ENCODE measurements around the gene MAST3.
"Not testable (repeated sequence)": the region's sequence is repeated elsewhere in the genome, so short reads cannot be mapped to it uniquely, and the experiment has no call there.

MAST3 gene

GRCh38 chr19:18086590-18087138 lies 10.9 kb upstream of the MAST3 start, which contains the start of gene IL12RB1:
TSS of gene IL12RB1 (minus strand) at chr19:18086934. CDS start at chr19:18086823, 111 bp downstream.
- DNase-seq (ENCODE audit: low read depth in 1 of 2, low spot score in 1 of 2) = peak in 1 of 2 donors; percentile 47

GRCh38 chr19:18089096-18089541 lies 8.5 kb upstream of the MAST3 start:
- DNase-seq (ENCODE audit: low read depth in 1 of 2, low spot score in 1 of 2) = peak in 1 of 2 donors; percentile 56

GRCh38 chr19:18089726-18090125 lies 7.9 kb upstream of the MAST3 start:
- no peak for DNase-seq (ENCODE audit: low read depth in 1 of 2, low spot score in 1 of 2)

GRCh38 chr19:18090545-18091216 lies 6.9 kb upstream of the MAST3 start:
- DNase-seq (ENCODE audit: low read depth in 1 of 2, low spot score in 1 of 2) = no peak

GRCh38 chr19:18091217-18091608 lies 6.4 kb upstream of the MAST3 start:
- DNase-seq (ENCODE audit: low read depth in 1 of 2, low spot score in 1 of 2) = peak; percentile 60 to 80

GRCh38 chr19:18093439-18094161 lies 4.0 kb upstream of the MAST3 start:
- no peak for DNase-seq (ENCODE audit: low read depth in 1 of 2, low spot score in 1 of 2)

GRCh38 chr19:18096258-18096657 lies 1.3 kb upstream of the MAST3 start:
- no peak for DNase-seq (ENCODE audit: low read depth in 1 of 2, low spot score in 1 of 2)

- no peak for DNase-seq (ENCODE audit: low read depth in 1 of 2, low spot score in 1 of 2)
Observed at GRCh38 chr19:18097993-18098890, 664 bp downstream of the MAST3 start.

GRCh38 chr19:18098891-18099622 lies 1.5 kb downstream of the MAST3 start:
- no peak for DNase-seq (ENCODE audit: low read depth in 1 of 2, low spot score in 1 of 2)

GRCh38 chr19:18099623-18099995 lies 2.0 kb downstream of the MAST3 start:
- no peak for DNase-seq (ENCODE audit: low read depth in 1 of 2, low spot score in 1 of 2)

GRCh38 chr19:18100710-18101109 lies 3.1 kb downstream of the MAST3 start:
- DNase-seq (ENCODE audit: low read depth in 1 of 2, low spot score in 1 of 2) = no peak

- DNase-seq (ENCODE audit: low read depth in 1 of 2, low spot score in 1 of 2) = no peak
Observed at GRCh38 chr19:18101268-18101667, 3.7 kb downstream of the MAST3 start.

- no peak for DNase-seq (ENCODE audit: low read depth in 1 of 2, low spot score in 1 of 2)
Observed at GRCh38 chr19:18102916-18103542, 5.5 kb downstream of the MAST3 start.

GRCh38 chr19:18104793-18105131 lies 7.2 kb downstream of the MAST3 start:
- no peak for DNase-seq (ENCODE audit: low read depth in 1 of 2, low spot score in 1 of 2)

GRCh38 chr19:18105259-18105658 lies 7.7 kb downstream of the MAST3 start:
- DNase-seq (ENCODE audit: low read depth in 1 of 2, low spot score in 1 of 2) = not testable (repeated sequence)

GRCh38 chr19:18107235-18107634 lies 9.7 kb downstream of the MAST3 start:
- no peak for DNase-seq (ENCODE audit: low read depth in 1 of 2, low spot score in 1 of 2)

GRCh38 chr19:18108897-18109296 lies 11.3 kb downstream of the MAST3 start:
- DNase-seq (ENCODE audit: low read depth in 1 of 2, low spot score in 1 of 2) = no peak

- DNase-seq (ENCODE audit: low read depth in 1 of 2, low spot score in 1 of 2) = no peak
Observed at GRCh38 chr19:18109341-18109732, 11.8 kb downstream of the MAST3 start.

GRCh38 chr19:18109733-18110608 lies 12.4 kb downstream of the MAST3 start:
- no peak for DNase-seq (ENCODE audit: low read depth in 1 of 2, low spot score in 1 of 2)
